Trophoblast cell (in vitro differentiated cells and primary cell): ENCODE data around the gene RASGRF1.

Experiments
- DNase-seq, 2 donors: peaks; one replicate each; pipeline ENCODE4 v3.0.0-alpha.2; 2016
- H2AFZ ChIP-seq: 2 replicates; pipeline ENCODE4 v1.6.1; 2013; ENCODE audit warnings: low read length, moderate library complexity, mild to moderate bottlenecking; ENCODE audit not compliant: insufficient read depth, poor library complexity
- H2AK5ac ChIP-seq: 2 replicates; pipeline ENCODE4 v1.6.1; 2013; ENCODE audit warnings: mild to moderate bottlenecking, low read length
- H2BK120ac ChIP-seq: 2 replicates; pipeline ENCODE4 v1.6.1; 2013; ENCODE audit warnings: low read length, mild to moderate bottlenecking, moderate library complexity; ENCODE audit not compliant: insufficient read depth, poor library complexity
- H2BK12ac ChIP-seq: 2 replicates; pipeline ENCODE4 v1.6.1; 2013; ENCODE audit warnings: mild to moderate bottlenecking, low read length, moderate library complexity
- H2BK5ac ChIP-seq: 2 replicates; pipeline ENCODE4 v1.6.1; 2013; ENCODE audit warnings: low read length, low read depth, moderate library complexity, mild to moderate bottlenecking; ENCODE audit not compliant: poor library complexity
- H3K14ac ChIP-seq: 2 replicates; pipeline ENCODE4 v1.6.1; 2013; ENCODE audit warnings: mild to moderate bottlenecking, low read length
- H3K18ac ChIP-seq: 2 replicates; pipeline ENCODE4 v1.6.1; 2013; ENCODE audit warnings: mild to moderate bottlenecking, low read length
- H3K23ac ChIP-seq: 2 replicates; pipeline ENCODE4 v1.6.1; 2013; ENCODE audit warnings: low read length
- H3K27ac ChIP-seq: 2 replicates; pipeline ENCODE4 v1.5.1; 2013; ENCODE audit warnings: low read depth, mild to moderate bottlenecking, inconsistent platforms, low read length, moderate library complexity
- H3K27me3 ChIP-seq: 2 replicates; pipeline ENCODE4 v1.6.1; 2013; ENCODE audit warnings: inconsistent platforms, mild to moderate bottlenecking, low read length, moderate library complexity; ENCODE audit not compliant: insufficient read depth
- H3K36me3 ChIP-seq, 2 experiments: 1 replicate in 1 of 2; 2 replicates in 1 of 2; pipeline ENCODE4 v1.6.1; 2013; ENCODE audit warnings: low read length in 2 of 2, mild to moderate bottlenecking in 2 of 2, moderate library complexity in 1 of 2; ENCODE audit not compliant: insufficient read depth in 2 of 2, control insufficient read depth in 1 of 2
- H3K4ac ChIP-seq: 2 replicates; pipeline ENCODE4 v1.6.1; 2013; ENCODE audit warnings: low read depth, mild to moderate bottlenecking, low read length, moderate library complexity
- H3K4me1 ChIP-seq, 2 experiments: 1 replicate in 1 of 2; 2 replicates in 1 of 2; pipeline ENCODE4 v1.6.1; 2013; ENCODE audit warnings: low read length in 2 of 2, mild to moderate bottlenecking in 2 of 2, moderate library complexity in 1 of 2; ENCODE audit not compliant: insufficient read depth in 2 of 2, control insufficient read depth in 1 of 2
- H3K4me2 ChIP-seq: 2 replicates; pipeline ENCODE4 v1.6.1; 2013; ENCODE audit warnings: inconsistent platforms, mild to moderate bottlenecking, low read length, moderate library complexity
- H3K4me3 ChIP-seq: 2 replicates; pipeline ENCODE4 v1.5.1; 2013; ENCODE audit warnings: mild to moderate bottlenecking, low read depth, low read length, inconsistent platforms
- H3K79me1 ChIP-seq: one replicate; pipeline ENCODE4 v1.6.1; 2013; ENCODE audit warnings: low read length
- H3K79me2 ChIP-seq: 2 replicates; pipeline ENCODE4 v1.6.1; 2013; ENCODE audit warnings: low read length, mild to moderate bottlenecking; ENCODE audit not compliant: control insufficient read depth, insufficient read depth, poor library complexity
- H3K9ac ChIP-seq: 2 replicates; pipeline ENCODE4 v1.6.1; 2013; ENCODE audit warnings: mild to moderate bottlenecking, low read length
- H3K9me3 ChIP-seq: 2 replicates; pipeline ENCODE4 v1.6.1; 2013; ENCODE audit warnings: low read depth, mild to moderate bottlenecking, control low read depth, inconsistent platforms, low read length; ENCODE audit not compliant: insufficient read depth
- H4K12ac ChIP-seq: 2 replicates; pipeline ENCODE4 v1.6.1; 2013; ENCODE audit warnings: low read depth, mild to moderate bottlenecking, low read length, moderate library complexity
- H4K8ac ChIP-seq: 2 replicates; pipeline ENCODE4 v1.6.1; 2013; ENCODE audit warnings: low read depth, mild to moderate bottlenecking, low read length, moderate library complexity
- H4K91ac ChIP-seq: one replicate; pipeline ENCODE4 v1.6.1; 2013; ENCODE audit warnings: low read depth, mild to moderate bottlenecking, low read length, moderate library complexity
- WGBS: extraction: QIAGEN DNeasy Blood & Tissue Kit; methylation state at CpG from one replicate; pipeline ENCODE4 v1.1.7; 2013; ENCODE audit warnings: missing lambda C conversion rate; ENCODE audit not compliant: insufficient read length, insufficient coverage; ENCODE audit errors: extremely low coverage; 5-methylcytosine and 5-hydroxymethylcytosine counted together

Gene RASGRF1

DNA sequence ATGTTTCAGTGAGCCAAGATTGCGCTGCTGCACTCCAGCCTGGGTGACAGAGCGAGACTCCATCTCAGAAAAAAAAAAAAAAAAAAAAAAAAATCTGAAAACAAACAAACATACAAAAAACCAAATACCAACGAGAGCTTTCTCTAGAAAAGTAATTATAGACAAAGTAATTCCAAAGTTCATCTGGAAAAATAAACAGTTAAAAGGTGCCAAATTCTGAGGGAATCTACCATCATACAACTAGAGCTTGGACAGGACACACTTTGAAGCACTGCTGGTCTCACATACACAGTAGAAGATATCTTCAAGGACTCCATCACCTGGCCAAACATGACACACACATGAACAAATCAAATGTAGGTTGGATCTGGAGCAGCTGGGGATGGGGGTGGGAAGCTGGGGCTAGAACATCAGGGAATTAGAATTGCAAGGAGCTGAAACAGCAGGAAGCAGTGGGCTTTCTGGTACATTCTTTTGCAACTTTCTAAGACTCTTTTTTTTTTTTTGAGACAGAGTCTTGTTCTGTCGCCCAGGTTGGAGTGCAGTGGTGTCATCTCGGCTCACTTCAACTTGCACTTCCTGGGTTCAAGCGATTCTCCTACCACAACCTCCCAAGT, 104.6 kb downstream of the RASGRF1 start:
- Histone ChIP-seq H3K4me2 (no peak overlapping the region), H2BK12ac (no peak overlapping the region), H4K8ac (no peak overlapping the region), H2AFZ (no peak overlapping the region), H3K27me3 (no peaks in the 10 kb centered on the region), H3K79me2 (no peaks in the 10 kb centered on the region), H4K12ac (no peak overlapping the region), H3K79me1 (peaks cover 8% of the 10 kb centered on the region), H4K91ac (no peak overlapping the region), H3K9ac (no peak overlapping the region), H3K27ac (no peak overlapping the region), H3K4me1 (peaks cover 8 to 9% of the 10 kb centered on the region in 2 experiments), H3K18ac (no peak overlapping the region), H3K23ac (no peak overlapping the region), H2AK5ac (no peak overlapping the region), H2BK120ac (no peak overlapping the region), H3K36me3 (peaks cover 0 to 2% of the 10 kb centered on the region in 2 experiments), H3K4me3 (no peak overlapping the region), H2BK5ac (no peak overlapping the region), H3K9me3 (peaks cover 2% of the 10 kb centered on the region), H3K14ac (no peak overlapping the region), H3K4ac (no peak overlapping the region)
- no CpG with 5 or more reads among the region's 6 CpGs for WGBS
- DNase-seq: no peak

GRCh38 chr15:78984041-78984440, 106.5 kb downstream of the RASGRF1 start:
- no CpG with 5 or more reads among the region's 1 CpG for WGBS
- DNase-seq: no peak
- H4K12ac ChIP-seq: no peak overlapping the region

GRCh38 chr15:78983146-78983918, 107.2 kb downstream of the RASGRF1 start:
- H2BK12ac ChIP-seq: no peak overlapping the region
- H3K79me2 ChIP-seq: no peaks in the 10 kb centered on the region
- no peak overlapping the region for H4K12ac ChIP-seq
- no peak overlapping the region for H3K23ac ChIP-seq
- no CpG with 5 or more reads among the region's 5 CpGs for WGBS
- no peak overlapping the region for H3K27ac ChIP-seq
- DNase-seq: peak in 1 of 2 donors; percentile 2
- H2BK5ac ChIP-seq: no peak overlapping the region
- no peak overlapping the region for H3K4me2 ChIP-seq
- no peak overlapping the region for H3K4ac ChIP-seq
- no peak overlapping the region for H2BK120ac ChIP-seq
- H2AFZ ChIP-seq: no peak overlapping the region
- H3K27me3 ChIP-seq: no peaks in the 10 kb centered on the region
- H3K36me3 ChIP-seq: peaks cover 0 to 2% of the 10 kb centered on the region in 2 experiments
- no peak overlapping the region for H2AK5ac ChIP-seq
- H3K9me3 ChIP-seq: peaks cover 2% of the 10 kb centered on the region
- H4K91ac ChIP-seq: no peak overlapping the region
- H3K4me3 ChIP-seq: no peak overlapping the region
- no peak overlapping the region for H3K9ac ChIP-seq
- no peak overlapping the region for H3K14ac ChIP-seq
- H4K8ac ChIP-seq: no peak overlapping the region
- no peak overlapping the region for H3K18ac ChIP-seq
- H3K79me1 ChIP-seq: peaks cover 3% of the 10 kb centered on the region
- H3K4me1 ChIP-seq: peaks cover 4 to 6% of the 10 kb centered on the region in 2 experiments

More at GRCh38 chr15:78984041-78984440, 106.5 kb downstream of the RASGRF1 start:
- Histone ChIP-seq H4K8ac (no peak overlapping the region), H3K27ac (no peak overlapping the region), H2BK5ac (no peak overlapping the region), H3K18ac (no peak overlapping the region), H3K4me2 (no peak overlapping the region), H3K4ac (no peak overlapping the region), H3K36me3 (peaks cover 0 to 2% of the 10 kb centered on the region in 2 experiments), H2AK5ac (no peak overlapping the region), H3K23ac (no peak overlapping the region), H2BK12ac (no peak overlapping the region), H3K9me3 (peaks cover 2% of the 10 kb centered on the region), H3K4me3 (no peak overlapping the region), H3K79me2 (no peaks in the 10 kb centered on the region), H3K4me1 (peaks cover 7 to 10% of the 10 kb centered on the region in 2 experiments), H2BK120ac (no peak overlapping the region), H3K79me1 (peaks cover 6% of the 10 kb centered on the region), H3K14ac (no peak overlapping the region), H4K91ac (no peak overlapping the region), H3K9ac (no peak overlapping the region), H2AFZ (no peak overlapping the region), H3K27me3 (no peaks in the 10 kb centered on the region)

GRCh38 chr15:78982736-78983135, 107.8 kb downstream of the RASGRF1 start:
- no peak overlapping the region for H3K9ac ChIP-seq
- H3K27ac ChIP-seq: no peak overlapping the region
- H3K18ac ChIP-seq: no peak overlapping the region
- peaks cover 0 to 3% of the 10 kb centered on the region in 2 experiments for H3K4me1 ChIP-seq
- H2BK12ac ChIP-seq: no peak overlapping the region
- no peak overlapping the region for H4K91ac ChIP-seq
- H3K4me2 ChIP-seq: no peak overlapping the region
- no peak overlapping the region for H3K4ac ChIP-seq
- no peak overlapping the region for H2BK120ac ChIP-seq
- H3K14ac ChIP-seq: no peak overlapping the region
- no peaks in the 10 kb centered on the region for H3K27me3 ChIP-seq
- H3K4me3 ChIP-seq: no peak overlapping the region
- peak in 1 of 2 donors; percentile 6 for DNase-seq
- H3K23ac ChIP-seq: no peak overlapping the region
- H2AFZ ChIP-seq: no peak overlapping the region
- H4K12ac ChIP-seq: no peak overlapping the region
- H3K9me3 ChIP-seq: peaks cover 2% of the 10 kb centered on the region
- peaks cover 0 to 2% of the 10 kb centered on the region in 2 experiments for H3K36me3 ChIP-seq
- no peak overlapping the region for H4K8ac ChIP-seq
- H3K79me2 ChIP-seq: no peaks in the 10 kb centered on the region
- WGBS: no CpG with 5 or more reads among the region's 10 CpGs
- no peak overlapping the region for H2AK5ac ChIP-seq
- no peaks in the 10 kb centered on the region for H3K79me1 ChIP-seq
- no peak overlapping the region for H2BK5ac ChIP-seq
